PC-9 (cell line): ENCODE results near the gene PBX1. TPM values are rescaled to one million over a fixed set of nuclear protein-coding genes. Genes with fewer than 3 reads are reported as not detected.

Experiments
- BruUV-seq: library from RNA; stranded (reverse); fragments of 400-500 nt; replicated peaks from 2 replicates; lab custom pipeline; 2021; lab: Mats Ljungman, UMichigan
- CTCF ChIA-PET: fragments of 300-600 bp; sonication (Branson Sonifier 250); formaldehyde crosslinking; loops from one replicate; lab custom pipeline; 2022; ENCODE audit warnings: antibody characterized with exemption; lab: Charles Lee
- POLR2A ChIA-PET: fragments of 300-600 bp; sonication (Branson Sonifier 250); formaldehyde crosslinking; loops from one replicate; lab custom pipeline; 2022; ENCODE audit warnings: antibody characterized with exemption; ENCODE audit not compliant: unreplicated experiment; lab: Charles Lee
- DNase-seq, 2 experiments: peaks; one replicate each; pipeline versions ENCODE4 v3.0.0 to v3.0.0-alpha.2; 2015 to 2022; ENCODE audit warnings: mixed read lengths in 1 of 2
- H2AFZ ChIP-seq: fragments of 200-600 bp; sonication (generic); 2 replicates; pipeline ENCODE4 v1.8.1; 2017; ENCODE audit warnings: antibody characterized with exemption
- H3F3A ChIP-seq: fragments of 200-600 bp; sonication (generic); 2 replicates; pipeline ENCODE4 v1.8.1; 2017; ENCODE audit warnings: antibody characterized with exemption, mild to moderate bottlenecking, low read depth; ENCODE audit not compliant: insufficient read depth
- H3K27ac ChIP-seq: fragments of 200-600 bp; sonication (generic); 2 replicates; pipeline ENCODE4 v1.6.1; 2016; ENCODE audit warnings: mixed run types
- H3K27me3 ChIP-seq: fragments of 200-600 bp; sonication (generic); 2 replicates; pipeline ENCODE4 v1.6.1; 2016; ENCODE audit warnings: low read depth, mixed run types; ENCODE audit not compliant: insufficient read depth
- H3K36me3 ChIP-seq: fragments of 200-600 bp; sonication (generic); 2 replicates; pipeline ENCODE4 v1.6.1; 2016; ENCODE audit warnings: low read depth, mixed run types
- H3K4me1 ChIP-seq: fragments of 200-600 bp; sonication (generic); replicated peaks from 2 replicates; pipeline ENCODE4 v1.6.1; 2016; ENCODE audit warnings: mixed run types; ENCODE audit not compliant: insufficient read depth
- H3K4me2 ChIP-seq: fragments of 200-600 bp; sonication (generic); 2 replicates; pipeline ENCODE4 v1.6.1; 2017; ENCODE audit warnings: mixed run types
- H3K4me3 ChIP-seq: fragments of 200-600 bp; sonication (generic); 2 replicates; pipeline ENCODE4 v1.6.1; 2016; ENCODE audit warnings: mixed run types
- H3K79me2 ChIP-seq: fragments of 200-600 bp; sonication (generic); 2 replicates; pipeline ENCODE4 v1.6.1; 2017; ENCODE audit warnings: low read depth, mixed run types
- H3K9me2 ChIP-seq: fragments of 200-600 bp; sonication (generic); 2 replicates; pipeline ENCODE4 v1.8.1; 2017; ENCODE audit warnings: mild to moderate bottlenecking; ENCODE audit not compliant: insufficient read depth
- H3K9me3 ChIP-seq: fragments of 200-600 bp; sonication (generic); 2 replicates; pipeline ENCODE4 v1.8.1; 2016; ENCODE audit warnings: low read depth; ENCODE audit not compliant: insufficient read depth
- H4K20me1 ChIP-seq: fragments of 200-600 bp; sonication (generic); 2 replicates; pipeline ENCODE4 v1.8.1; 2017; ENCODE audit not compliant: insufficient read depth
- CTCF ChIP-seq: fragments of 200-600 bp; sonication (generic); conservative IDR thresholded peaks from 2 replicates; pipeline ENCODE4 v1.6.1; 2017; ENCODE audit warnings: mixed run types, antibody characterized with exemption, mild to moderate bottlenecking, moderate library complexity
- EZH2 ChIP-seq: fragments of 200-600 bp; sonication (generic); IDR thresholded peaks from 2 replicates; pipeline ENCODE4 v1.8.0; 2017; ENCODE audit warnings: antibody characterized with exemption, low read depth
- intact Hi-C: fragments of 100-400 bp; cut with micrococcal nuclease; formaldehyde crosslinking; loops from one replicate; pipeline ENCODE4 v1.10.0; 2022; ENCODE audit not compliant: unreplicated experiment
- total RNA-seq: library from RNA; stranded (reverse); gene quantifications from 2 replicates; pipeline ENCODE4 v1.2.3, GENCODE V29; 2021

PBX1 gene
- total RNA-seq, 1 experiment from 2014 or later, result 57.7 TPM

- peaks cover 99% of the 10 kb centered on the region for H3K4me1 ChIP-seq
- H3K36me3 ChIP-seq, result 0 out of 2 replicates have a peak, but pooled peaks cover 7% of the 10 kb centered on the region
- DNase-seq, result no peak
- intact Hi-C loops, result loop anchor here (5.0 kb wide), 1 partner anchor 212 kb away; the partner anchor contains the start of gene PBX1
- BruUV-seq, result no TSS peak
- no peaks in the 10 kb centered on the region for H4K20me1 ChIP-seq
- POLR2A ChIA-PET, result no interaction called here
- CTCF ChIA-PET, result no interaction called here
- H3K9me3 ChIP-seq, result no peaks in the 10 kb centered on the region
- H3K9me2 ChIP-seq, result no peaks in the 10 kb centered on the region
- H3K4me2 ChIP-seq, result peak overlapping the region; percentile 72; the same call in 1 of the 2 replicates
- H3K27me3 ChIP-seq, result no peaks in the 10 kb centered on the region
- no peak overlapping the region for H2AFZ ChIP-seq
- peaks cover 35% of the 10 kb centered on the region for H3K79me2 ChIP-seq
- H3F3A ChIP-seq, result peaks cover 59% of the 10 kb centered on the region
- no peak overlapping the region for H3K4me3 ChIP-seq
- TF ChIP-seq CTCF (no peak), EZH2 (no peak)
- H3K27ac ChIP-seq, result peak overlapping the region; percentile 98; the same call in 1 of the 2 replicates
Measured at GRCh38 chr1:164769486-164770130, 210.6 kb downstream of the PBX1 start.

- DNase-seq, result no peak
- CTCF ChIA-PET, result no interaction called here
- intact Hi-C loops, result loop anchor here (5.0 kb wide), 1 partner anchor 213 kb away; the partner anchor contains the start of gene PBX1
- H2AFZ ChIP-seq, result no peak overlapping the region
- no peaks in the 10 kb centered on the region for H3K27me3 ChIP-seq
- H3K36me3 ChIP-seq, result 0 out of 2 replicates have a peak, but pooled peaks cover 7% of the 10 kb centered on the region
- H3K4me2 ChIP-seq, result peak overlapping the region; percentile 72
- H3K4me1 ChIP-seq, result peaks cover 97% of the 10 kb centered on the region
- no peak overlapping the region for H3K4me3 ChIP-seq
- peaks cover 40% of the 10 kb centered on the region for H3K79me2 ChIP-seq
- peak overlapping the region; percentile 98 for H3K27ac ChIP-seq
- POLR2A ChIA-PET, result no interaction called here
- TF ChIP-seq EZH2 (no peak), CTCF (no peak)
- no TSS peak for BruUV-seq
- no peaks in the 10 kb centered on the region for H3K9me3 ChIP-seq
- H3F3A ChIP-seq, result peaks cover 56% of the 10 kb centered on the region
- no peaks in the 10 kb centered on the region for H3K9me2 ChIP-seq
- no peaks in the 10 kb centered on the region for H4K20me1 ChIP-seq
Measured at GRCh38 chr1:164770131-164770529, 211.1 kb downstream of the PBX1 start.

GRCh38 chr1:164771041-164771618 lies 212.1 kb downstream of the PBX1 start:
- H4K20me1 ChIP-seq, result no peaks in the 10 kb centered on the region
- CTCF ChIA-PET, result interaction anchor here (0.7 kb wide), 1 partner anchor 115 kb away, joined by 3 read pairs; no protein-coding TSS in a partner anchor
- intact Hi-C loops, result loop anchor here (1.0 to 5.0 kb wide), 4 partner anchors 64 to 214 kb away; partner anchors contain the start of gene PBX1
- peaks cover 53% of the 10 kb centered on the region for H3F3A ChIP-seq
- no peaks in the 10 kb centered on the region for H3K9me2 ChIP-seq
- no TSS peak for BruUV-seq
- TF ChIP-seq CTCF (no peak), EZH2 (no peak)
- POLR2A ChIA-PET, result interaction anchor here (0.5 to 0.7 kb wide), 3 partner anchors 22 to 134 kb away, joined by 3 to 10 read pairs (median 7); no protein-coding TSS in a partner anchor
- H3K4me1 ChIP-seq, result peaks cover 87% of the 10 kb centered on the region
- no peak for DNase-seq
- no peaks in the 10 kb centered on the region for H3K9me3 ChIP-seq
- H3K4me3 ChIP-seq, result no peak overlapping the region
- H3K27me3 ChIP-seq, result no peaks in the 10 kb centered on the region
- H3K27ac ChIP-seq, result peak overlapping the region; percentile 98
- 0 out of 2 replicates have a peak, but pooled peaks cover 7% of the 10 kb centered on the region for H3K36me3 ChIP-seq
- no peak overlapping the region; the same call in 1 of the 2 replicates for H2AFZ ChIP-seq
- peaks cover 39% of the 10 kb centered on the region for H3K79me2 ChIP-seq
- H3K4me2 ChIP-seq, result peak overlapping the region; percentile 72
